Astrocyte of the spinal cord (primary cell): ENCODE results near the gene PBRM1.

Experiments
- DNase-seq: peaks from one replicate; pipeline ENCODE4 v3.0.0; 2011; ENCODE audit warnings: low read depth, low spot score
- H3K4me3 ChIP-seq: 2 replicates; pipeline ENCODE4 v1.5.1; 2011; ENCODE audit warnings: low read depth, mild to moderate bottlenecking, low read length, moderate library complexity
- CTCF ChIP-seq: IDR thresholded peaks from 2 replicates; pipeline ENCODE4 v1.5.1; 2012; ENCODE audit warnings: low read depth, mild to moderate bottlenecking, low read length, inconsistent platforms
- in situ Hi-C: cut with HindIII; loops from 2 replicates; pipeline ENCODE4 v1.10.0; 2017; ENCODE audit warnings: low sequenced_read_pairs

PBRM1 gene

GRCh38 chr3:52703341-52703740 lies 17.6 kb upstream of the PBRM1 start:
- TF ChIP-seq CTCF: no peak
- no peak for DNase-seq
- no peak overlapping the region for H3K4me3 ChIP-seq
- in situ Hi-C loops: no loop called here

- in situ Hi-C loops: no loop called here
- no peak overlapping the region for H3K4me3 ChIP-seq
- TF ChIP-seq CTCF: no peak
- no peak for DNase-seq
Measured at GRCh38 chr3:52697632-52697965, 11.9 kb upstream of the PBRM1 start.

- H3K4me3 ChIP-seq: no peak overlapping the region
- DNase-seq: no peak
- in situ Hi-C loops: no loop called here
- TF ChIP-seq CTCF: no peak
Measured at GRCh38 chr3:52696830-52697631, 11.3 kb upstream of the PBRM1 start.

- TF ChIP-seq CTCF: no peak
- no peak overlapping the region for H3K4me3 ChIP-seq
- in situ Hi-C loops: no loop called here
Measured at GRCh38 chr3:52695798-52696671, 10.3 kb upstream of the PBRM1 start.

GRCh38 chr3:52694528-52695189 lies 8.9 kb upstream of the PBRM1 start:
- no peak for TF ChIP-seq CTCF
- DNase-seq: no peak
- in situ Hi-C loops: no loop called here
- H3K4me3 ChIP-seq: no peak overlapping the region

More at GRCh38 chr3:52695798-52696671, 10.3 kb upstream of the PBRM1 start:
- no peak for DNase-seq

- no peak for DNase-seq
- TF ChIP-seq CTCF: no peak
- in situ Hi-C loops: no loop called here
- H3K4me3 ChIP-seq: no peak overlapping the region
Measured at GRCh38 chr3:52693071-52693470, 7.4 kb upstream of the PBRM1 start.
